Measurements from ENCODE around the gene SVEP1.

The SVEP1 gene

GRCh38 chr9:110566156-110566555 is 13.4 kb downstream of the SVEP1 start:
- TF ChIP-seq CTCF (IDR thresholded peaks at IDR 0.05; ENCODE audit: low read length, missing control alignments): no peak
- no peak overlapping the region for H3K4me3 ChIP-seq (replicated peaks; ENCODE audit: low read depth, low read length)
- DNase-seq (ENCODE audit: low read depth): no peak

- TF ChIP-seq CTCF (IDR thresholded peaks at IDR 0.05; ENCODE audit: low read length, missing control alignments): no peak
- H3K4me3 ChIP-seq (replicated peaks; ENCODE audit: low read depth, low read length): no peak overlapping the region
Measured at GRCh38 chr9:110561826-110562225, 17.7 kb downstream of the SVEP1 start.

GRCh38 chr9:110559869-110560268 is 19.7 kb downstream of the SVEP1 start:
- DNase-seq (ENCODE audit: low read depth): no peak
- H3K4me3 ChIP-seq (replicated peaks; ENCODE audit: low read depth, low read length): no peak overlapping the region
- no peak for TF ChIP-seq CTCF (IDR thresholded peaks at IDR 0.05; ENCODE audit: low read length, missing control alignments)

More at GRCh38 chr9:110561826-110562225, 17.7 kb downstream of the SVEP1 start:
- DNase-seq (ENCODE audit: low read depth): no peak

GRCh38 chr9:110555551-110556331 is 23.8 kb downstream of the SVEP1 start:
- TF ChIP-seq CTCF (IDR thresholded peaks at IDR 0.05; ENCODE audit: low read length, missing control alignments): no peak
- DNase-seq (ENCODE audit: low read depth): peak; percentile 98

GRCh38 chr9:110546411-110546871 is 33.1 kb downstream of the SVEP1 start:
- TF ChIP-seq CTCF (IDR thresholded peaks at IDR 0.05; ENCODE audit: low read length, missing control alignments): no peak
- no peak overlapping the region for H3K4me3 ChIP-seq (replicated peaks; ENCODE audit: low read depth, low read length)
- DNase-seq (ENCODE audit: low read depth): no peak

More at GRCh38 chr9:110555551-110556331, 23.8 kb downstream of the SVEP1 start:
- H3K4me3 ChIP-seq (replicated peaks; ENCODE audit: low read depth, low read length): no peak overlapping the region

- TF ChIP-seq CTCF (IDR thresholded peaks at IDR 0.05; ENCODE audit: low read length, missing control alignments): no peak
- H3K4me3 ChIP-seq (replicated peaks; ENCODE audit: low read depth, low read length): no peak overlapping the region
- DNase-seq (ENCODE audit: low read depth): no peak
Measured at GRCh38 chr9:110545705-110546104, 33.8 kb downstream of the SVEP1 start.

- peak; percentile 75 for DNase-seq (ENCODE audit: low read depth)
- TF ChIP-seq CTCF (IDR thresholded peaks at IDR 0.05; ENCODE audit: low read length, missing control alignments): no peak
Measured at GRCh38 chr9:110543631-110544051, 35.9 kb downstream of the SVEP1 start.

More at GRCh38 chr9:110543631-110544051, 35.9 kb downstream of the SVEP1 start:
- no peak overlapping the region for H3K4me3 ChIP-seq (replicated peaks; ENCODE audit: low read depth, low read length)
